Stimulated activated CD4-positive, alpha-beta T cell treated with anti-CD3 and anti-CD28 coated beads, Interleukin-15, amount 100 ng/mL, for 48 hours (primary cell): ENCODE data around the gene HSD11B2.

Source experiments
- DNase-seq, 2 donors: peaks; one replicate each; pipeline ENCODE4 v3.0.0-alpha.2; 2020; ENCODE audit warnings: low read depth in 2 of 2

Gene HSD11B2

DNA sequence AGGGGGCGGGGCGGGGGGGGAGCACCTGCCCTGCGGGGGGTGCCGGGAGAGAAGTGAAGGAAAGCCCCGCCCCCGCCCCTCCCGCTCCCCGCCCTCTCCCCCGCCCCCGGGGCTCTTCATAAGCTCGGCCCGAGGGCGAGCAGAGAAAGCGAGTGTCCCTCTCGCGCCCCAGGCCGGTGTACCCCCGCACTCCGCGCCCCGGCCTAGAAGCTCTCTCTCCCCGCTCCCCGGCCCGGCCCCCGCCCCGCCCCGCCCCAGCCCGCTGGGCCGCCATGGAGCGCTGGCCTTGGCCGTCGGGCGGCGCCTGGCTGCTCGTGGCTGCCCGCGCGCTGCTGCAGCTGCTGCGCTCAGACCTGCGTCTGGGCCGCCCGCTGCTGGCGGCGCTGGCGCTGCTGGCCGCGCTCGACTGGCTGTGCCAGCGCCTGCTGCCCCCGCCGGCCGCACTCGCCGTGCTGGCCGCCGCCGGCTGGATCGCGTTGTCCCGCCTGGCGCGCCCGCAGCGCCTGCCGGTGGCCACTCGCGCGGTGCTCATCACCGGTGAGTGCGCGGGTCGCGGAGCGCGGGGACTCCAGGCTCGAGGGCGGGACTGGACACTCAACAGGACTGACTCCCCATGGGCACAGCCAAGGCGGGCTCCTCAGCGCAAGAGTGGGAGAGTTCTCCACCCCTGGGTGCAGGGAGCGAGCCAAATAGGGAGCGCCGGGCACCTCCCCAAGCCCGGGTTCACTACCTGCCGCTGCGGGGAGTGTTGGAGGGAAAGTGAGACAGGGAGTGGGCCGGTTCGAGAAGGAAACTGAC, at the start of gene HSD11B2:
TSS of gene HSD11B2 (plus strand) at position 145 of the 798 bp plus-strand sequence. CDS start at position 273, 128 bp downstream.
- no peak for DNase-seq

DNA sequence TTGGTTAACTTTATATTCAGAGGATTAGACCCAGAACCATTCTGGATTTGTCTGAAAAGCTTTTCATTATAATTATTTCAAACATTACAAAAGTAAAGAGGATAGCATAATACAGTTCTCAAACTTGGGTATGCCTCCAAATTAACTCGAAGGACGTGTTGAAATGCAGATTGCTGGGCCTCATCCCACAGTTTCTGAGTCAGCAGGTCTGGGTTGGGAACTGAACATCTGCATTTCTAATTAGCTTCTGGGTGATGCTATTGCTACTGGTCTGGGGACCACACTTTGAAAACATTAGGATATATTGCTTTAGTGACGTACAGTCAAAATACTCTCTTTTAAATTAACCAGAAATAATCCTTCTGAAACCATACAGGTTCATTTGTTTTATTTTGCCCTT, 47.6 kb upstream of the HSD11B2 start:
- no peak for DNase-seq

- DNase-seq = no peak
These were observed 46.0 kb upstream of the HSD11B2 start for GRCh38 chr16:67384778-67385510.

DNA sequence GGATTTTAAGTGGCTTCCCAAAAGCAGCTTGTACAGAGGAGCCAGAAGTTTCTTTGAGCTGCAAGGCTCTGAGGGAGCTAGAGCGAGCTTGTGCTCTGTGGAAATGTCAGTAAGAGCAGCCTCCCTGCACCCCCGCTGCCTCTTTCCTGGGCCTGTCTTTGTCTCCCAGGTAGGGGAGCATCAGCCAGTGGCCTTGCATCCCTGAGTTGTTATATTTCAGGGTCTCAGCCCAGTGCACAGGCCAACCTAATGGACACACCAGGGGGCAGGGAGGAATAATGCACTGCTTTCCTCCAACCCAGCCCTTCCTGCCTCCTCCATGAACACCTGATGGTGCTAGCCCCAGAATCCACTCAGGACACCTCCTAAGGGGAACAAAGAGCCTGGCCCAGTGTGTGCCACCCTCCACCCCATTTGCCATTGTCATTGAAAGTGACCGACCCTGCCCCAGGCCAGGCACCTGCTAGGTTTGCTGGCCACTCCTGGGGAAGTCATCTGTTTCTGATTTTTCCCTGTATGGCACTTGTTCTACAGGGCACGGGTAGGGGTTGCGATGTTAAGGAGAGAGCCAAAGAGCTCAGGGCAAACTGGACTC, 44.0 kb upstream of the HSD11B2 start:
- no peak for DNase-seq

GRCh38 chr16:67387479-67388079, 43.3 kb upstream of the HSD11B2 start:
- DNase-seq = no peak

- no peak for DNase-seq
These were observed 42.7 kb upstream of the HSD11B2 start for GRCh38 chr16:67388191-67388590.

DNA sequence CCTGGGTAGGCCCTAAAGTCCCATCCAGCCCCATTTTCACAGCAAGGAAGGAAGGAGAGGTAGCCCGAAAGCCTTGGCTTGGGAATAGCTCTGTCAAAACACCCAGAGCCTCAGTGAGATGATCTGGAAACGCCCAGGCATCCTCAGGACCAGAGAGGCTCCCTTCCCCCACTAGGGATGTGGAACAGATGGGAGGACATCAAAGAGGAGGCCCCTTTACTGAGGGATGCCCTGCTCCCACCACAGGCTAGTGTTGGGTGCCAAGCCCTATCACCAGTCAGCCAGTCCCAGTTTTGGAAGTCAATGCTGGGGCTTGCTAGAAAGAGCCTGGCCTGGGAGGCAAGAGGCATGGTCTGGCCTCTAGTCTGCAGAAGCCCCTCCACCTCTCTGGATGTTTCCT, 42.3 kb upstream of the HSD11B2 start:
- DNase-seq = no peak

- no peak for DNase-seq
These were observed 40.8 kb upstream of the HSD11B2 start for GRCh38 chr16:67389911-67390815.

DNA sequence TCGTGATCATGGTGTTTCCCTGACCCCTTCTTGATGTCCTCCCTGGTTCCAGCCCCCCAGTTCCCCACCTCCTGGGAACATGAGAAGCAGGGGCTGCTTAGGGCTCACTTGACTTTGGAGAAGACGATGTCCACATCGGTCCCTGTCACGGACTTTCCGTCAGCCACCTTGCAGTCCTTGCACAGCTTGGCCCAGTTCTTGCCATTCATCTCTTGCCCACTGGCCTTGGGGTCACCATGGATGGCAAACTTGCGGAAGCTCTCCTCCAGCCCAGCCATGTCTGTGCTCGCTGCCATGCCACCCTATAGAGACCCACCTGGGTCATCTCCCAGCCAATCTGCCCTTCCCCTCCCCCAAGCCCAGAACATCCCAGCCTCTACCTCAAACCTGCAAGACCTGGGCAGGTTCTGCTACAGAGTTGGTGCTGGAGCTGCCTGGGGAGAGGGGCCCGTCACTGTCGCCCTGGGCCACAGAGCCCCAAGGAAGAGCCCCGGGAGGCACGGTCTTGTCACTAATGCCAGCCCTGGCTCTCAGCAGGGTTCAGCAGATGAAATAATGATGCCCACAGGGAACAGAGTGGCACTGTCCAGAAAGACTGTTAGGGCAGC, 40.0 kb upstream of the HSD11B2 start:
- DNase-seq = no peak

GRCh38 chr16:67391424-67392300, 39.3 kb upstream of the HSD11B2 start:
- DNase-seq = no peak

- DNase-seq = no peak
These were observed 38.4 kb upstream of the HSD11B2 start for GRCh38 chr16:67392301-67393059.

- DNase-seq = peak in 1 of 2 donors; percentile 27
These were observed 37.7 kb upstream of the HSD11B2 start, which contains the start of gene TPPP3 for GRCh38 chr16:67393111-67393787. Gene TPPP3, minus strand, starts transcription at chr16:67393498. Its CDS starts 2,387 bp downstream, at chr16:67391111.

DNA sequence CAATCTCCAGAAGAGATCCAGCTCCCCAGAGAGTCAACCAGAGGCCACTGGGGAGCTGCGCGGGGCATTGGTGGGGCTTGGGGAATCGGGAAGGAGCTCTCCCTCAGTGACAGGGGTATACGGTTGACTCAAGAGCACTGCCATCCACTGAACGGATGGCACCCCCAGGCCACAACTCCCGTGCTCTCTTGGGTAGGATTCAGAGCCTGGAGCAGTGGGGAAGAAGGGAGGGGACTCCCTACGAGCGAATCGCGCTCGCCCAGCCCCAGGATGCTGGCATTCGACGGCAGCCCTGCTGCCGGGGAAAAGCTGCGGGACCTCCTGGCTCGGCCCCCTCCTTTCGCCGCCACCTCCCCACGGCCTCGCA, 37.1 kb upstream of the HSD11B2 start:
- no peak for DNase-seq

DNA sequence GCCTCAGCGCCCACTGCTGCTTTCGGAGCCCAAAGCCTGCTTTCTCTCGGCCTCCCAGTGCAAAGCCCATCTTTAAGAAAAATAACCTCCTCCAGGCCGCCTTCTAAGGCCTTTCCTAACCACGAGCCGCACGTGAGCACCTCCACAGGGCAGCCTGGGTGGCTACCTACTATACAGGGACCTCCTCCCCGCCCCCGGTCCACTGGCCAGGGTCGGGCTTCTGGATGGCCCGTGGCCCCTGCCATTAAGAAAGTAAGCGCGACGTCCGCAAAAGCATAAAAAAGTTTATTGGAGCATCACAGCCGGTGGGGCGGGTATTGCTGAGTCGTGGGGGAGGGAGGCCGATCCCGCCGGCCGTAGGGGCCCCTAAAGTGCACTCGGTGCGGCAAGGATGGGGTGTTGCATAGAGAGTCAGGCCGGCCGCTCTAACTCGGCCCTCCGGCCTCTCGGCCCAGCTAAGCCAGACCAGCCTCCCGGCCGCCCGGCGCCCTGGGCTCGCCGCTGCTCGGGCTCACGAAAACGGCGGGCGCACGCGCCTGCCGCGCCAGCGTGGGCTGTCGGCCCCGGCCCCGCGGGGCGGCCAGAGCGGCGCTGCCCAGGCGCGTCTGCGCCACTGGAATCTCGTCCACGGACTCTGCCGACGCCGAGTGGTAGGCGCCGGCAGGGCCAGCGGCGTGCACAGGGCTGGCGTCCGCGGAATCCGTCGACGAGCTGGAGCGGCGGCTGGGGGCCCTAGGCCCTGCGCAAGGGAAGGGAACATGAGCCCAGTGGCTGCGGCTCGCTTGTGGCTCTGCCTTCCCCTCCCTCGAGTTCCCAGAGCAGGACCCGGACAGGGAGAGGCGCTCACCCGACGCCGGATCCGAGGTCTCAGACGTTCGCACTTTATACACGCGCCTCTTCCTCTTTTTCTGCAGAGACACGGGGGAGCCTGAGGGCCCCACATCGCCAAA, 36.5 kb upstream of the HSD11B2 start:
- no peak for DNase-seq

DNA sequence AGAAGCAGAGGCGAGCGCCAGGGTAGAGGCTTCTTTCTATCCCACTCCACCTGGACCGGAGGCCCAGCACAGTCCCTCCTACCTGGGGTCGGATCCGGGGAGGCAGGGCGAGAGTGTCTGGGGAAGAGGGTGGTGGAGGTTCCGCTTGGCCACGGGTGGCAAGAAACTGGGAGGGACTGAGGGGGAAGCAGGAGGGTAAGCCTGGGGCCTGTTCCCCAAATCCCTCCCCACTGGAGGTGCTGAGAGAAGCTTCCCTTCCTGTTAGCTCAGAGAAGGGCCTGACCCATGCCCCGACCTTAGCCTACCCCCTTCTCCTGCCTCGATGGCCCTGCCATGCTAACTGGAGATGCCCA, 35.8 kb upstream of the HSD11B2 start:
- DNase-seq = no peak

- no peak for DNase-seq
These were observed 35.3 kb upstream of the HSD11B2 start for GRCh38 chr16:67395458-67396158.
